Pulmonary artery endothelial cell (primary cell): ENCODE results near the gene PRMT3. TPM values are rescaled to one million over a fixed set of nuclear protein-coding genes. Genes with fewer than 3 reads are reported as not detected.
A peak's percentile ranks its signal among the peaks of the same experiment; 100 is the strongest.
"Not testable (repeated sequence)": the region's sequence is repeated elsewhere in the genome, so short reads cannot be mapped to it uniquely, and the experiment has no call there.

ENCODE experiments used
- DNase-seq: peaks from one replicate; pipeline ENCODE4 v3.0.0-alpha.2; 2011; ENCODE audit warnings: low read depth, low spot score
- total RNA-seq: library from RNA; depleted of rRNA; stranded (reverse); fragments of >200 nt; gene quantifications from 2 replicates; pipeline ENCODE4 v1.2.3, GENCODE V29; 2014

The PRMT3 gene
- total RNA-seq = 21.4 and 23.8 TPM in 2 replicates

GRCh38 chr11:20387261-20388095 is at the start of gene PRMT3:
TSS of gene PRMT3 (plus strand) at chr11:20387716. CDS start at chr11:20387747, 31 bp downstream.
- DNase-seq = peak; percentile 87

GRCh38 chr11:20342347-20343141 is 45.0 kb upstream of the PRMT3 start:
- DNase-seq = no peak

DNA sequence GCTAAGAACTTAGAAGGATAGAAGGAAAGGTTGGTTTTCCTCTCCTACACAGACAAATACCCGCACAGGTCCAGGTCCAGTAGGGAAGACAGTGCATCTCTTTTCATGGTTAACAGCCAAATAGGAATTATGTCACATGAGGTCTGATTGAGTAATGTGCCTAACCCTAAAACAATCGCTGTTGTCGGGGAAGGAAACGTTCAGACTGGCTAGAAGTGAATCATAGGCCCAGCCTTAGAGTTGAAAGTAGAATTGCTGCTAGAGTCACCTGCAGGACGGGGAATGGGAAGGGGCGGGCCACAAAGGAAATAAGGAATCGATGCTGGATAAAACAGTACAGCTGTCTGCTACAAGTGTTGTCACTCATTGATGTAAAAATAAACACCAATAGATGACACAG is 36.4 kb upstream of the PRMT3 start:
- no peak for DNase-seq

GRCh38 chr11:20351751-20352262 is 35.7 kb upstream of the PRMT3 start:
- no peak for DNase-seq

DNA sequence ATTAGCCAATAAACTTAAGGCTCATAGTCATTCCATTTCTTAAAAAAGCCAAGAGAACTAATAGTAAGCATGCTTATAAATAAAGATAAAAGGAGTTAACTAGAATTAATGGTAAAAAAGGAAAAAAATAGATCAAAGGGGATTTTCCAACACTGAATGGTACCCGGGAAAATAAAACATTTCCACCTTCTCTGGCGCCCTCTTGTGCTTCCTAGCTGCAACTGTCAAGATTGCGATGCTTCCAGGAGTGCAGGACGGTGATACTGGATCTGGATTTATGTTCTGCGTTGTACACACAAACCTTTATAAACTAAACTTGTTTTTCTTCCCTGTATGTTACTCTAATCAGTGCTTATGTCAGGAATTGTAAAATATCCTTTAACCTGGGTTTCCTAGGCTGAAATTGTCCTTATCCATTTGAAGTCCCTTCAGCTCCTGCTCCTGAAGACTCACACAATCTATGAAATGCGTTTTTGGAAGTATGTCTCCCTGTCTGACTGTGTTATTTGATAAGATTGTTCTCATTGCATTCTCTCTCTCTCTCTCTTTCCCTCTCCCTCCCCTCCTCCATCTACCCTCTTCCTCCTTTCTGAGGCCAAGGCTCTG is 33.6 kb upstream of the PRMT3 start:
- DNase-seq = no peak

GRCh38 chr11:20355221-20356219 is 32.0 kb upstream of the PRMT3 start:
- no peak for DNase-seq

GRCh38 chr11:20357150-20357549 is 30.4 kb upstream of the PRMT3 start:
- no peak for DNase-seq

GRCh38 chr11:20360650-20361049 is 26.9 kb upstream of the PRMT3 start:
- DNase-seq = no peak

DNA sequence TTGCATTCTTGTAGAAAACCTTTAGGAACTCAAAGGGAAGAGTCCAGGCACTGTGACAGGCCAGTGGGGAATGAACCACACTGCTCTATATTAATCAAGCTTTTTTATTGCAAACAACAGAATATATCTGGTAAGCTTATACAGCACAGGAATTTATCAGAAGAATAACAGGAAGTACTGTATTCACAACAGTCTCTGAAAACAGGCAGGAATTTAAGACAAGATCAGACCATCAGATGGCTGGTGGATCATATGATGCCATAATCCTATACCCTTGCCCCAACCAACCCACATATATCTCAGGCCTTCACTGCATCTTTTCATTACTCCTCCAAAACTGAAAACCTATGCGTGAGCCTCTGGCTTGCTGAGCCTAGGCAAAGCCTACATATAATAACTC is 25.0 kb upstream of the PRMT3 start:
- no peak for DNase-seq

DNA sequence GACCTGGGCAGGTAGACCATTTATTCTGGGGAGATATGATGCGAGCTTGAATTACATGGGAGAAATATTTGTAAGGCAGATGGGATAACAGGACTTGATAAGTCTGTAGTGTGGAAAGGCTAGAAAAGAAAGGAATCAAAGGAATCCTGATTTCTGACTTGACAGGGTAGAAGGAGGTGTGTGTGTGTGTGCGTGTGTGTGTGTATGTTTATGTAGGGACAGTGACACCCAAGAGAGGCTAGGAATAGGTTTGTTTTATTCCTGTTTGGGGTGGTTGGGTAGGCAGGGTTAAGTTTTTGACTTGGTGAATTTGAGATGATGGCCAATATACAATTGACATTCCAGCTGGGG is 24.4 kb upstream of the PRMT3 start:
- no peak for DNase-seq

DNA sequence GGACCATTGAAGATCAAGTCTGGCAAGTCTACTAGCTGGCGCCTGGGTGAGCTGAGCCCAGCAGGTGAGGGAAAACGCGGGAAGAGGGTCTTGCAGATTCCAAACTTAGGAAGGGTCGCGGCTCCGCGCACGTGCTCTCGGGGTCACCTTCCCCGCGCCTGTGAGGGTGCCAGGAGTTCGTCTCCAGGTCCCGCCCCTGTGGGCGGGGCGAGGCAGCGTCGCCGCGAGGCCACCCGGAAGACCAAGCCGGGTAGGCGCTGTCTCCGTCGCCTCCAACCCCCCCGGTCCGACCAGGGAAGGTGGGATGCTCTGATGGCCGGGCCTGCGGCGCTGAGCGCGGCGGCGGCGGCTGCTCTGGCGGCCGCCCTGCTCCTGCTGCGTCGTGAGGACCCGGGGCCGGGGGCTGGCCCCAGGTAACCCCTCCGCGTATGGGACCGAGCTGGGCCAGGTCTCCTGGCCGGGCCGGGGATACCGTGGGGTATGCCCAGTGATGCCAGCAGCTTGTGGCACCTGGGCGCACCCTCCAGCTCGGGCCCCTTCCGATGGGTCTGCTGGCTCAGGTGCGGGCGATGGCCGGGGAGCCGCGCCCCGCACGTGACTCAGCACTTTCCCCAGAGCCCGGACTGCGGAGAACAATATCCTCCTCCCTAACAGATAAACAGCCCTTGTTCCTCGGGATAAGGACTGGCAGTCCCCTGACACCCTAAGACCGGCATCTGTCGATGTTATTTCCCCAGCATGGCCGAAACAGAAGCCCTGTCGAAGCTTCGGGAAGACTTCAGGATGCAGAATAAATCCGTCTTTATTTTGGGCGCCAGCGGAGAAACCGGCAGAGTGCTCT is 23.8 kb upstream of the PRMT3 start, which contains the start of gene HTATIP2:
TSS of gene HTATIP2 (plus strand) at position 215 of the 841 bp plus-strand sequence. CDS start at position 739, 524 bp downstream.
- no peak for DNase-seq

GRCh38 chr11:20364341-20364792 is 23.1 kb upstream of the PRMT3 start:
- no peak for DNase-seq

DNA sequence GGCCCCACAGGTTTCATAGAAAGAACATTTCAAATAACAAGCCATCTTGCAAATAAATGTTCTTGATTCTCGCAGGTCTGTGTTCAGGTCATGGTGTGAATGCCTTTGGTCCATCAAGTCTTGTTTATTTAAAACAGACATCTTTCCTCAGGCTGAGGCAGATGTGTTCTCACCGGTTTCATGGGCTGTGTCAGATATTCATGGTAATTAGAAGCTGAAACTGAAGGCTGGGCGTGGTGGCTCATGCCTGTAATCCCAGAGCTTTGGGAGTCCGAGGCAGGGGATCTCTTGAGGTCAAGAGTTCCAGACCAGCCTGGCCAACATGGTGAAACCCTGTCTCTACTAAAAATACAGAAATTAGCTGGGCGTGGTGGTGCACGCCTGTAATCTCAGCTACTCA is 22.1 kb upstream of the PRMT3 start:
- DNase-seq = not testable (repeated sequence)

GRCh38 chr11:20367313-20367948 is 20.1 kb upstream of the PRMT3 start:
- peak; percentile 50 for DNase-seq

DNA sequence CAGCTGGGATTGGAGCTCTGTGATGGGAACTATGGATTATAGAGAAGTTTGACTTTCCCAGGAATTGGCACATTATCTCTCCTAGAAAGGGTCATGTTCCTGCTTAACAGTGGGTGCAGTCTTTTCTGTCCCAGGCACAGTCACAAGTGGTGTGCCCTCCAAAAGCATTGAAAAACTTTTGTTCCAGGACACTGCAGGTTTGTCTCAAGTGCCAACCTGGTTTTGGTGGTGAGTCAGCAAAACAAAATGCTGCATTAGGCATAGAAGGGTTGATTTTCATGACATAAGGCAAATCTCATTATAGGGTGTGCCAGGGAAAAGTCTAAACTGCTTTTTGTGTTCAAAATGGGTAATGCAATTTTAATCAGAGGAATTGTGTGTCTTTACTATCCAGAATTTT is 19.1 kb upstream of the PRMT3 start:
- no peak for DNase-seq

DNA sequence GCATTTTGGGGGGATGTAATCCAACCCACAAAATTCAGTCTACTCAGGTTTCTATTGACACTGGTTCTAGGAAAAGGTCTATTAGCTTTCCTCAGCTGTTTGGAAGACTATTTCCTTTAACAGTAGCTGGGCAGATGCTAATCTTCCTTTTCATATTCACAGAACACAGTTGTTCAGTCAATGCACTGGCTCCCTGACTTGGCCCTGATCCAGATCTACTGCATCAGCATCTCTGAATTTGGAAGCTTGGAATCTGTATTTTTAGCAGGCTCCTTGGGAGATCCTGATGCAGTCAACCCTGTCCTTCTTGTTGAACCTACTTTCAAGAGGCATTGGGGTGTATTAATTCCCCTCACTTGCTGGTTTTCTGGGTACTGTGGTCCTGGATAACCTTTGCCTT is 17.7 kb upstream of the PRMT3 start:
- DNase-seq = no peak

DNA sequence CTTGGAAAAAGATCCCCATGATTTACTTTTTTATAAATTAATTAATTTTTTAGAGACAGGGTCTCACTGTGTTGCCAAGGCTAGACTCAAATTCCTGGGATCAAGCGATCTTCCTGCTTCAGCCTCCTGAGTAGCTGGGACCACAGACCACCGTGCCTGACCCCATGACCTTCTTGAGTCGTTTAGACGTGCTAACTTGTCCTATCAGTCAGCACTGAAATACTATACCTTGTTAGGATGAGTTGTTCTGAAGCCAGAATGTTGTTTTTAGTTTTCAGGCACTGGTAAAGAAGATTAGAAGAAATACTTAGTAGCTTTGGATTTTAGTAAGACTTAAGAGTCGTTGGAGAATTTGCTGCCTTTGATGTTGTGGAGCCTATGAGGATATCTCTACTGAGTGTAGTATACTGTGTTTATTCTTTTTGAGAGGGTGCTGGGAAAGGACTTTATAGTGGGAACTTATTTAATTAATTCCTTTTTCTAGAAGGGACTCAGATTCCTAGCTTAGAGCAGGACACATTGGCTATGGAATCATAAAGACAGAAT is 15.4 kb upstream of the PRMT3 start:
- no peak for DNase-seq

- no peak for DNase-seq
Measured at GRCh38 chr11:20373147-20373546, 14.4 kb upstream of the PRMT3 start.
